Right lobe of liver (tissue), 4 donors: ENCODE results near the gene SP140L.

Experiments used
- CTCF ChIP-seq, 4 donors: fragments of 200-600 bp in 3 of 4; fragments of 450-650 bp in 1 of 4; IDR thresholded peaks; one replicate each; pipeline versions ENCODE4 v1.5.1 to v1.8.0; 2016 to 2022; ENCODE audit warnings: antibody characterized with exemption in 4 of 4, mild to moderate bottlenecking in 2 of 4
- POLR2A ChIP-seq: fragments of 450-650 bp; IDR thresholded peaks from one replicate; pipeline ENCODE4 v1.6.1; 2017; ENCODE audit warnings: antibody characterized with exemption, mild to moderate bottlenecking
- donor health status: DM: no; HTN: no; CAD: no.
- donor health status: DM: no; HTN: no; CAD: no.
- donor health status: DM: no; HTN: yes; CAD: no.

- no peak for TF ChIP-seq CTCF (IDR thresholded peaks at IDR 0.05)
- TF ChIP-seq POLR2A = no peak
These were observed 78.8 kb downstream of the SP140L start for GRCh38 chr2:230405824-230406223.
